Choroid plexus epithelial cell (primary cell): ENCODE data around the gene SNRNP48.
A peak's percentile ranks its signal among the peaks of the same experiment; 100 is the strongest.

Experiments
- DNase-seq: peaks from one replicate; pipeline ENCODE4 v3.0.0-alpha.2; 2010; ENCODE audit warnings: low read depth
- H3K4me3 ChIP-seq: 2 replicates; pipeline ENCODE4 v1.5.1; 2011; ENCODE audit warnings: low read depth, mild to moderate bottlenecking, control low read depth, low read length, moderate library complexity
- TF ChIP-seq, protein P1 (sequence below): conservative IDR thresholded peaks from 2 replicates; pipeline ENCODE4 v1.5.1; 2011; ENCODE audit warnings: low read depth, mild to moderate bottlenecking, control low read depth, inconsistent platforms, low read length, moderate library complexity

The SNRNP48 gene

DNA sequence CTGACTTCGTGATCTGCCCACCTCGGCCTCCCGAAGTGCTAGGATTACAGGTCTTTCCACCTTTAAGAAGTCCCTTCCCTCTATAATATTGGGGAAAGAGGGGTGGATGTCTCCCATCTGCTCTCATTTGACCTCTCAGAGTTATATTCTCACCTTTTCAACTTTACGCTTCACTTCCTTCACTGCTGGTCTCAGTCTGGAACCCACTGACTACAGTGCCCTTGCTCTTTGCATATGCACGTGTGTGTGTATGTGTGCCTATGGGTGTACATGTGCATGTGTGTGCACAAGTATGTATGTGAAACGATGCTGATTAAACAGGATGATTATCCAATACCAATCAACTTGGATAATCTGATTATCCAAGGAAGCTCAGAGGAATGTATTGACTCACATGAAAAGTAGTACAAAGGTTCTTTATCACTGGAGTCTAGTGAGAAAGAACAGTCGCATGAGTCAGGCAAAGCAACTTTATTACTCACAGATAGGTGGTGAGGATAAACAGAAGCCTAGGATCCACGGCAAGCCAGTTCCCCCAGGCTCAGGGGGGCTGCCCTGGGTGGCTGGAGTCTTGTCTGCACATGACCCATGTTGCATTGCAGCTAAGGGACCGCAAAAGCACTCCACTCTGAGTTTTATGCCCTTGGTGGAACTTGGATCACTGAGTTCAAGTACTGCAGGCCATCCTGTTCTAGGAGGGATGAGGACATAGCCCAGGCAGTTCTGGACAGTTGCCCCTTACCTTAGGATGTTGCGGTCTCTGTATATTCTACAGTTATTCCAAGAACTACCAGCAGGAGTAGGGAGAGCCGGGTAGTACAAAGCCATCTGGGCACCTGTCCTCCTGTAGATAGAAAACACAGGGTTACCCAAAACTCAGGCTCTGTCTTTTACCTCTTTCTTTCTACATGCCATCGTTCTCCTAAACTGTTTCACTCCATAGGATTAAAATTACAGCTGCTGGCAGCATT lies 50.9 kb downstream of the SNRNP48 start:
- TF ChIP-seq, protein P1, sequence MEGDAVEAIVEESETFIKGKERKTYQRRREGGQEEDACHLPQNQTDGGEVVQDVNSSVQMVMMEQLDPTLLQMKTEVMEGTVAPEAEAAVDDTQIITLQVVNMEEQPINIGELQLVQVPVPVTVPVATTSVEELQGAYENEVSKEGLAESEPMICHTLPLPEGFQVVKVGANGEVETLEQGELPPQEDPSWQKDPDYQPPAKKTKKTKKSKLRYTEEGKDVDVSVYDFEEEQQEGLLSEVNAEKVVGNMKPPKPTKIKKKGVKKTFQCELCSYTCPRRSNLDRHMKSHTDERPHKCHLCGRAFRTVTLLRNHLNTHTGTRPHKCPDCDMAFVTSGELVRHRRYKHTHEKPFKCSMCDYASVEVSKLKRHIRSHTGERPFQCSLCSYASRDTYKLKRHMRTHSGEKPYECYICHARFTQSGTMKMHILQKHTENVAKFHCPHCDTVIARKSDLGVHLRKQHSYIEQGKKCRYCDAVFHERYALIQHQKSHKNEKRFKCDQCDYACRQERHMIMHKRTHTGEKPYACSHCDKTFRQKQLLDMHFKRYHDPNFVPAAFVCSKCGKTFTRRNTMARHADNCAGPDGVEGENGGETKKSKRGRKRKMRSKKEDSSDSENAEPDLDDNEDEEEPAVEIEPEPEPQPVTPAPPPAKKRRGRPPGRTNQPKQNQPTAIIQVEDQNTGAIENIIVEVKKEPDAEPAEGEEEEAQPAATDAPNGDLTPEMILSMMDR: no peak
- peak; percentile 78 for DNase-seq
- H3K4me3 ChIP-seq: no peak overlapping the region

DNA sequence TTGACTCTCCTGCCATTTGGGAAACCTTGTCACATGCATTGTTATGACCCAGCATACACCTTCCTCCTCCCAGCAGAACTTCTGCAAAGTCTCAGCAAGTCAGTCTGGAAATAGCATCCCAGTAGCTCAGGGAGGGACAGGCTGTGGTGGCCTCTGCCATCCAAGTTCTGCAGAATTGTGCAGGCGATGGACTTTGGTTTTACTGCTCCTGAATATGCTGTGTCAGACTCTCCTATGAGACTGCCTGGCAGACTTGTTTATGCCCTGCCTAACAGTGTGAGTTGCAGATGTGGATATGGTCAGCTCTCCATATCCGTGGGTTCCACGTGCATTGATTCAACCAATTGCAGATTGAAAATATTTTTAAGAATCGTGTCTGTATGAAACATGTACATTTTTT lies 52.8 kb downstream of the SNRNP48 start:
- TF ChIP-seq, protein P1: no peak
- DNase-seq: no peak
- no peak overlapping the region for H3K4me3 ChIP-seq

- TF ChIP-seq, protein P1: no peak
- DNase-seq: no peak
- no peak overlapping the region for H3K4me3 ChIP-seq
These were observed 54.4 kb downstream of the SNRNP48 start for GRCh38 chr6:7644417-7644816.

DNA sequence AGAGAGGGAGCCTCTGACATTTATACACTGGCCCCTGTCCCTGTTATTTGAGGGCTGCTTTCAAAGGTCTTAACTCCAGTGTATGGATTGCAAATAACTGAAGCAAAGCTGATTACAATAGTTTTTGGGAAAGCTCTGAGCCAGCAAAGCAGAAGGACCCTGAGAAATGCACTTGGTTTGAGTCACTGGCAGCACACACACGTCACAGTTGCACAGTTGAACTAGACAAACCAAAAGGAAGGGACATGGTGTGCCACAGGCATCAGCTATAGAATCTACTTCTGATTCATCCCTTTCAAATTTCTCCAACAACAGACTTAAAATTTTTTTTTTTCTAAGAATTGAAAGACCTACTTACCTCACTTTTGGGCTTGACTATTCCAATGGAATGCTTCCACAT lies 56.4 kb downstream of the SNRNP48 start:
- H3K4me3 ChIP-seq: no peak overlapping the region
- DNase-seq: peak; percentile 56
- TF ChIP-seq, protein P1: no peak

GRCh38 chr6:7647504-7647903 lies 57.5 kb downstream of the SNRNP48 start:
- peak; percentile 34 for DNase-seq
- H3K4me3 ChIP-seq: no peak overlapping the region
- TF ChIP-seq, protein P1: no peak

DNA sequence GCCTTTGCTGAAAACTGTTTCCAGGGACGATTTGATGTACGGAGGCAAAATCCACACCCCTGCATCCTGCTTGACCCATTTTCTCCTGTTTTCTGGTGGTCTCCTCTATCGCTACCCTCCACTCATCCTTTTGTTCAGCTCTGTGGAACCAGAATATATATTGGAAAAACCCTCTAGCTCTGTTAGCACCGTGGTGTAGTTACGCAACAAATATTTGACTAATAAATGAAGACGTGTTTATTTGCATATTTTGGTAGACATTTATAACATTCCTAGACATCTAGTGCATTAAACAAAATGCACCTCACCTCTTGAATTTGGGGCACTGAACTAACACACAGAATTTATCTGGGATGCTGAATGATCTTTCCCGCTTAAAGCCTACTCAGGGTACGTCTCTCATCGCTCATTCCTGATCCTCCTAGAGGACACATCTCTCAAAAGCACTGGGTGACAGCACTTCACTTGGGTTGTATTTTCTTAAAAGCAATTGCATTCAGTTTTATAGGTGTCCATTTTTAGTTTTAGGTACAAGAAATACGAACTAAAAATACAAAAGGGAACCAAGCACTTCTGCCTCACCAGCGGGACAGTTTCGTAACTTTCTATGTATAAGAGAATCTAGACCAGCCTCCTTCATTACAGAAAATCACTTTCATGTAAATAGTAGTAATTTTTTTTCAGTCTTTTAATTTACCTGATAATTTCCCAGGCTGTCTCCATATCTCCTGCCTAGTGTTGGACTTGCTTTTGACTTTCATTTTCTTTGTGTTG lies 59.2 kb downstream of the SNRNP48 start:
- TF ChIP-seq, protein P1: no peak
- DNase-seq: no peak
- no peak overlapping the region for H3K4me3 ChIP-seq
